ENCODE results near the gene ARGFX.
"Not testable (repeated sequence)": the region's sequence is repeated elsewhere in the genome, so short reads cannot be mapped to it uniquely, and the experiment has no call there.

Gene ARGFX

DNA sequence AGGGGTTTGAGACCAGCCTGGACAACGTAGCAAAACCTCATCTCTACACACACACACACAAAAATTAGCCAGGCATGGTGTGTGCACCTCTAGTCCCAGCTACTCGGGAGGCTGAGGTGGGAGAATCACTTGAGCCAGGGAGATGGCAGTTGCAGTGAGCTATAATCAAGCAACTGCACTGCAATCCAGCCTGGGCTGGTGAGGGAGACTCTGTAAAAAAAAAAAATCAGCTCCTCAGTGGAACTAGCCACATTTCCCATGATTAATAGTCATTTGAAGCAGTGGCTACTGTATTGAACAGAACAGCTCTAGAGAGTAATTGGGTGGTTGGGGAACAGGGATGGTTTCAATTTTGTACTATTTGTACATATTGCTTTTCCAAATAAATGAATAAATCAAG is 13.9 kb downstream of the ARGFX start:
- H3K27ac ChIP-seq: no peak overlapping the region
- no peak for TF ChIP-seq ZFX (IDR thresholded peaks at IDR 0.05)
- TF ChIP-seq, protein P1, sequence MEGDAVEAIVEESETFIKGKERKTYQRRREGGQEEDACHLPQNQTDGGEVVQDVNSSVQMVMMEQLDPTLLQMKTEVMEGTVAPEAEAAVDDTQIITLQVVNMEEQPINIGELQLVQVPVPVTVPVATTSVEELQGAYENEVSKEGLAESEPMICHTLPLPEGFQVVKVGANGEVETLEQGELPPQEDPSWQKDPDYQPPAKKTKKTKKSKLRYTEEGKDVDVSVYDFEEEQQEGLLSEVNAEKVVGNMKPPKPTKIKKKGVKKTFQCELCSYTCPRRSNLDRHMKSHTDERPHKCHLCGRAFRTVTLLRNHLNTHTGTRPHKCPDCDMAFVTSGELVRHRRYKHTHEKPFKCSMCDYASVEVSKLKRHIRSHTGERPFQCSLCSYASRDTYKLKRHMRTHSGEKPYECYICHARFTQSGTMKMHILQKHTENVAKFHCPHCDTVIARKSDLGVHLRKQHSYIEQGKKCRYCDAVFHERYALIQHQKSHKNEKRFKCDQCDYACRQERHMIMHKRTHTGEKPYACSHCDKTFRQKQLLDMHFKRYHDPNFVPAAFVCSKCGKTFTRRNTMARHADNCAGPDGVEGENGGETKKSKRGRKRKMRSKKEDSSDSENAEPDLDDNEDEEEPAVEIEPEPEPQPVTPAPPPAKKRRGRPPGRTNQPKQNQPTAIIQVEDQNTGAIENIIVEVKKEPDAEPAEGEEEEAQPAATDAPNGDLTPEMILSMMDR (conservative IDR thresholded peaks at IDR 0.05): no peak

- TF ChIP-seq, protein P1 (conservative IDR thresholded peaks at IDR 0.05): no peak
- no peak for TF ChIP-seq ZFX (IDR thresholded peaks at IDR 0.05)
- H3K27ac ChIP-seq: no peak overlapping the region
These were observed 16.7 kb downstream of the ARGFX start for GRCh38 chr3:121584418-121584817.

DNA sequence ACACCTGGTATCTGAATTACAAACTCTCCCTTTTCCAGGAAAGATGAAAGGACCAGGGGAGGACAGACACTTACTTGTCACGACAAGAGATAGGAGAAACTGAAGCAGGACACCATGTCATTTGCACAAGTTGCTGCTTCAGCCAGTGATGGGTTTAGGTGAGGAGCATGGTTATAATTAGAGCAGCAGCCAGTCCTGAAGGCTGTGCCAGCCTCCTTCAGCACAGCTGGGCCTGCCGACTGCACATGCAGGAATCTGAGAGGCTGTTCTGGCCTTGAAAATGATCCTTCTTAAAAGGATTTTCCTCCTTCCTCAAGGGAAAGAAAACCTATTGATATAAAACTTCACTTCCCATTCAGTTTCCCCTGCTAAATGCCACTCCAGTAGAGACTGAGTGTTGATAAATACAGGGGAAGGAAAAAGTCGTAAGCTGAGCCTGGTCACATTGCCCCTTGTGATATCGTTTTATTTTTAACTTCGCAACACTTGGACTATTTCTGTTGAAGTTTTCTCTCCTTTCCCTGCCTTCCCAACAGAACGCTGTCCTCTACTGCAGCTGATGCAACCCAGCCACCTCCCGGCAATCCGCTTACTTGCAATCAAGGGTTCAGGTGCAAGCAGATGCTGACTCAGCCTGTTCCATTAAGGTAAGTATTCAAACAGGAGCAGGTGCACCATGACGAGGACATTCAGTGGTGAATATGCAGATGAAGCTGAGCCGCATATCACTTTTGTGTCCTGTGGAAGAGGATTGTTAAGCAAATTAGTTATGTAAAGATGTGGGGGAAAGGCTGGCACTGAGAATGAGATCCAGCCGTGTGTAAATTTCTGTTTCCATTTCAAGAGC is 25.3 kb downstream of the ARGFX start, which contains the start of gene FBXO40:
Gene FBXO40 (plus strand): TSS at position 524 of the 847 bp plus-strand sequence. CDS start 27,197 bp downstream, outside the sequence.
- H3K27ac ChIP-seq: no peak within 1 kb of the TSS
- TF ChIP-seq, protein P1 (conservative IDR thresholded peaks at IDR 0.05): no peak
- TF ChIP-seq ZFX (IDR thresholded peaks at IDR 0.05): no peak

- not testable (repeated sequence) for H3K27ac ChIP-seq
These were observed 26.1 kb downstream of the ARGFX start for GRCh38 chr3:121593806-121594205.

DNA sequence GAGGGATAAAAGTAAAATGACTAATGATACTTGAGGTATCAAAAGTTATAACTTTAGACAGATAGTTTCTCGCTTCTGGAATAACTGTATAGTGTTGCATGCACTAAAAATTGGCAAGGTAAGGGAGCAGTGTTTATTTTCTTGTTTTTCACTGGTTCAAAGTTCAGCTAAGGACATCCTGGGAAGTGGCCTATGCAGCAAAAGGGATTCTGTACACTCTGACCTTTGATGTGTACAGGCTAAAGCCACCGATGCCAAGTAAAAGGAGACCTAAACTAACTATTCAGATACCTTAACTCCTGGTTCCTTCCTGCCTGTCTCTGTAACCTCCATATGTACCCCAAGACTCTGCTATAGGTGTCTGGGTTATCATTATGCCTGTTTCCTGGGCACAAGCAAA is 27.1 kb downstream of the ARGFX start:
- TF ChIP-seq ZFX (IDR thresholded peaks at IDR 0.05): no peak
- TF ChIP-seq, protein P1 (conservative IDR thresholded peaks at IDR 0.05): no peak

DNA sequence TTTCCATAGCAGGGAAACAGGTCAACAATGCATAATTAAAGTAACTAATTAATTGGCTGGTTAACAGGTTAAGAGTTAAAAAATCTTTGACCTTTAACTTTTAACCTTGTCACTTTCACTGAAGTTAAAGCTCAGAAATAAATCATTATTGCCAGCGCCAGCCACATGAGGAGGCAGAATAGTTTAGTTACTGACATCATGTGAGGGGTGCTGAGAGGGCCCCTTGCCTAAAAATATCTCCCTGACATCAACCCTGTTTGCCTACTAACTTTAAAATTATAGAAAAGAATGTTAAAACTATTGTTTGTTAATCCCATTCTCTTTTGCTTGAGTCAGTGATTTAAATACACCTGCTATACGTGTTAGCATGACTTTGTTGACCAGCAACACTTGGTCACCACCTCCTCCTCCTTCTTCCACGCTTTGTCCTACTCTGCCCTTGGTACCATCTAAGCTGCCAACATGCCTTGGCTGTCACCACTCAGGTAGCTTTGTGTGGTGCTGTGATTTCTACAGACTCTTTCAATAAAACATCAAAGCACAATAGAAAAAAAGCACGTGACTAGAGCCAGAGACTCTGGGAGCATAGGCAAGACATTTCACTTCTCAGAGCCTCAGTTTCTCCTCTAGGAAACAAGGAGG is 28.1 kb downstream of the ARGFX start:
- no peak for TF ChIP-seq ZFX (IDR thresholded peaks at IDR 0.05)
- TF ChIP-seq, protein P1 (conservative IDR thresholded peaks at IDR 0.05): no peak
- no peak overlapping the region for H3K27ac ChIP-seq

More for the DNA sequence above, 27.1 kb downstream of the ARGFX start:
- H3K27ac ChIP-seq: no peak overlapping the region

GRCh38 chr3:121598564-121598963 is 30.8 kb downstream of the ARGFX start:
- H3K27ac ChIP-seq: no peak overlapping the region
- no peak for TF ChIP-seq ZFX (IDR thresholded peaks at IDR 0.05)
- TF ChIP-seq, protein P1 (conservative IDR thresholded peaks at IDR 0.05): no peak

GRCh38 chr3:121599900-121600299 is 32.2 kb downstream of the ARGFX start:
- H3K27ac ChIP-seq: not testable (repeated sequence)

All from C4-2B (cell line).